ENCODE data around the gene SYNM.

- TF ChIP-seq EZH2 (IDR thresholded peaks at IDR 0.05; ENCODE audit: borderline replicate concordance, insufficient read depth, low read depth, low read length, poor library complexity, severe bottlenecking) (no peak), CTCF (IDR thresholded peaks at IDR 0.05) (peak; percentile 93)
Measured at GRCh38 chr15:99076555-99077308, 28.1 kb upstream of the SYNM start.
